ENCODE measurements around the gene SNRNP200.

GRCh38 chr2:96320728-96321622 is 15.6 kb upstream of the SNRNP200 start:
- no peak for TF ChIP-seq POLR2A (IDR thresholded peaks at IDR 0.05)
- TF ChIP-seq, protein P1, sequence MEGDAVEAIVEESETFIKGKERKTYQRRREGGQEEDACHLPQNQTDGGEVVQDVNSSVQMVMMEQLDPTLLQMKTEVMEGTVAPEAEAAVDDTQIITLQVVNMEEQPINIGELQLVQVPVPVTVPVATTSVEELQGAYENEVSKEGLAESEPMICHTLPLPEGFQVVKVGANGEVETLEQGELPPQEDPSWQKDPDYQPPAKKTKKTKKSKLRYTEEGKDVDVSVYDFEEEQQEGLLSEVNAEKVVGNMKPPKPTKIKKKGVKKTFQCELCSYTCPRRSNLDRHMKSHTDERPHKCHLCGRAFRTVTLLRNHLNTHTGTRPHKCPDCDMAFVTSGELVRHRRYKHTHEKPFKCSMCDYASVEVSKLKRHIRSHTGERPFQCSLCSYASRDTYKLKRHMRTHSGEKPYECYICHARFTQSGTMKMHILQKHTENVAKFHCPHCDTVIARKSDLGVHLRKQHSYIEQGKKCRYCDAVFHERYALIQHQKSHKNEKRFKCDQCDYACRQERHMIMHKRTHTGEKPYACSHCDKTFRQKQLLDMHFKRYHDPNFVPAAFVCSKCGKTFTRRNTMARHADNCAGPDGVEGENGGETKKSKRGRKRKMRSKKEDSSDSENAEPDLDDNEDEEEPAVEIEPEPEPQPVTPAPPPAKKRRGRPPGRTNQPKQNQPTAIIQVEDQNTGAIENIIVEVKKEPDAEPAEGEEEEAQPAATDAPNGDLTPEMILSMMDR (IDR thresholded peaks at IDR 0.05), result no peak
